DOHH2 (cell line): ENCODE data around the gene HECW1.

Experiments used
- H3F3A ChIP-seq: fragments of 200-600 bp; sonication (generic), shearing (Covaris generic); 2 replicates; pipeline ENCODE4 v1.6.0; 2016; ENCODE audit warnings: antibody characterized with exemption, mild to moderate bottlenecking; ENCODE audit not compliant: control insufficient read depth, insufficient read depth
- H3K27ac ChIP-seq: fragments of 200-600 bp; sonication (generic); 2 replicates; pipeline ENCODE4 v1.5.1; 2014; ENCODE audit warnings: low read depth, mild to moderate bottlenecking, low read length, moderate library complexity
- H3K27me3 ChIP-seq: fragments of 200-600 bp; sonication (generic); 2 replicates; pipeline ENCODE4 v1.6.1; 2014; ENCODE audit warnings: mild to moderate bottlenecking, low read length, mixed read lengths; ENCODE audit not compliant: control insufficient read depth
- H3K36me3 ChIP-seq: fragments of 200-600 bp; sonication (generic); 2 replicates; pipeline ENCODE4 v1.6.1; 2014; ENCODE audit warnings: mild to moderate bottlenecking, low read length, moderate library complexity, mixed read lengths; ENCODE audit not compliant: control insufficient read depth
- H3K4me1 ChIP-seq: fragments of 200-600 bp; sonication (generic); 2 replicates; pipeline ENCODE4 v1.6.1; 2014; ENCODE audit warnings: mild to moderate bottlenecking, low read length, mixed read lengths; ENCODE audit not compliant: control insufficient read depth
- H3K4me2 ChIP-seq: fragments of 200-600 bp; sonication (generic); 2 replicates; pipeline ENCODE4 v1.6.0; 2014; ENCODE audit warnings: mild to moderate bottlenecking, low read length, moderate library complexity
- H3K4me3 ChIP-seq: fragments of 200-600 bp; sonication (generic); 2 replicates; pipeline ENCODE4 v1.5.1; 2014; ENCODE audit warnings: mild to moderate bottlenecking, low read length, mixed read lengths
- H3K79me2 ChIP-seq: fragments of 200-600 bp; sonication (generic); 2 replicates; pipeline ENCODE4 v1.6.1; 2014; ENCODE audit warnings: mild to moderate bottlenecking, low read length, mixed read lengths; ENCODE audit not compliant: control insufficient read depth
- H3K9me2 ChIP-seq: fragments of 200-600 bp; sonication (generic); replicated peaks from 2 replicates; pipeline ENCODE4 v1.6.1; 2014; ENCODE audit warnings: mild to moderate bottlenecking, low read length, mixed read lengths; ENCODE audit not compliant: control insufficient read depth
- H3K9me3 ChIP-seq: fragments of 200-600 bp; sonication (generic); 2 replicates; pipeline ENCODE4 v1.6.1; 2014; ENCODE audit warnings: antibody characterized with exemption, low read length, mixed read lengths; ENCODE audit not compliant: control insufficient read depth, insufficient read depth
- H4K20me1 ChIP-seq: fragments of 200-600 bp; sonication (generic); 2 replicates; pipeline ENCODE4 v1.6.0; 2014; ENCODE audit warnings: low read depth, mild to moderate bottlenecking, antibody characterized with exemption, low read length, moderate library complexity; ENCODE audit not compliant: control insufficient read depth, insufficient read depth
- CTCF ChIP-seq: fragments of 200-600 bp; sonication (generic); IDR thresholded peaks from one replicate; pipeline ENCODE4 v1.5.1; 2014; ENCODE audit warnings: antibody characterized with exemption, mild to moderate bottlenecking, low read depth, low read length; ENCODE audit not compliant: poor library complexity, severe bottlenecking
- EZH2phosphoT487 ChIP-seq: fragments of 200-600 bp; sonication (generic); IDR thresholded peaks from 2 replicates; pipeline ENCODE4 v1.6.1; 2017; ENCODE audit warnings: borderline replicate concordance, mild to moderate bottlenecking, antibody characterized with exemption, low read length, moderate library complexity, mixed read lengths

Gene HECW1

GRCh38 chr7:43469051-43469450 lies 356.6 kb downstream of the HECW1 start:
- Histone ChIP-seq H3K4me3 (no peak overlapping the region), H3K4me1 (no peaks in the 10 kb centered on the region), H3K9me2 (no peaks in the 10 kb centered on the region), H3K4me2 (no peak overlapping the region), H4K20me1 (no peaks in the 10 kb centered on the region), H3K79me2 (no peaks in the 10 kb centered on the region), H3K9me3 (no peaks in the 10 kb centered on the region), H3F3A (no peaks in the 10 kb centered on the region), H3K27ac (no peak overlapping the region), H3K36me3 (no peaks in the 10 kb centered on the region), H3K27me3 (peaks cover 12% of the 10 kb centered on the region)
- TF ChIP-seq CTCF: no peak

- Histone ChIP-seq H4K20me1 (no peaks in the 10 kb centered on the region), H3K4me3 (no peak overlapping the region), H3K27me3 (peaks cover 15% of the 10 kb centered on the region), H3K36me3 (no peaks in the 10 kb centered on the region), H3K9me3 (no peaks in the 10 kb centered on the region), H3K4me2 (no peak overlapping the region), H3K27ac (no peak overlapping the region), H3K79me2 (no peaks in the 10 kb centered on the region), H3F3A (no peaks in the 10 kb centered on the region), H3K4me1 (no peaks in the 10 kb centered on the region), H3K9me2 (no peaks in the 10 kb centered on the region)
- TF ChIP-seq EZH2phosphoT487: no peak
- no peak for TF ChIP-seq CTCF
Observed at GRCh38 chr7:43470110-43470509, 357.7 kb downstream of the HECW1 start.

GRCh38 chr7:43475983-43476382 lies 363.5 kb downstream of the HECW1 start:
- TF ChIP-seq CTCF (no peak), EZH2phosphoT487 (no peak)
- no peaks in the 10 kb centered on the region for H3K36me3 ChIP-seq

GRCh38 chr7:43476896-43477295 lies 364.4 kb downstream of the HECW1 start:
- TF ChIP-seq EZH2phosphoT487 (no peak), CTCF (no peak)
- H3K27me3 ChIP-seq: peaks cover 3% of the 10 kb centered on the region; the same call in 1 of the 2 replicates
- H4K20me1 ChIP-seq: no peaks in the 10 kb centered on the region

More at GRCh38 chr7:43475983-43476382, 363.5 kb downstream of the HECW1 start:
- Histone ChIP-seq H3K9me2 (no peaks in the 10 kb centered on the region), H3K4me1 (peaks cover 5% of the 10 kb centered on the region; the same call in 1 of the 2 replicates), H3F3A (no peaks in the 10 kb centered on the region), H3K27me3 (peaks cover 9% of the 10 kb centered on the region), H3K4me3 (no peak overlapping the region), H3K4me2 (no peak overlapping the region), H4K20me1 (no peaks in the 10 kb centered on the region), H3K9me3 (no peaks in the 10 kb centered on the region), H3K79me2 (no peaks in the 10 kb centered on the region), H3K27ac (no peak overlapping the region)

More at GRCh38 chr7:43476896-43477295, 364.4 kb downstream of the HECW1 start:
- no peaks in the 10 kb centered on the region for H3F3A ChIP-seq
- H3K4me2 ChIP-seq: no peak overlapping the region
- H3K9me2 ChIP-seq: no peaks in the 10 kb centered on the region
- H3K9me3 ChIP-seq: no peaks in the 10 kb centered on the region
- H3K79me2 ChIP-seq: no peaks in the 10 kb centered on the region
- H3K36me3 ChIP-seq: no peaks in the 10 kb centered on the region
- H3K27ac ChIP-seq: no peak overlapping the region
- no peak overlapping the region for H3K4me3 ChIP-seq
- peaks cover 5% of the 10 kb centered on the region; the same call in 1 of the 2 replicates for H3K4me1 ChIP-seq
